ENCODE data around the gene YTHDF1. TPM values are rescaled to one million over a fixed set of nuclear protein-coding genes. Genes with fewer than 3 reads are reported as not detected.
A peak's percentile ranks its signal among the peaks of the same experiment; 100 is the strongest.
"Not testable (repeated sequence)": the region's sequence is repeated elsewhere in the genome, so short reads cannot be mapped to it uniquely, and the experiment has no call there.

The YTHDF1 gene
- polyA plus RNA-seq, 10 donors: 27.1 to 35.3 (median 28.8) TPM

- not testable (repeated sequence) for DNase-seq
Observed at GRCh38 chr20:63157431-63157830, 58.5 kb downstream of the YTHDF1 start.

- no peak for DNase-seq
Observed at GRCh38 chr20:63156221-63156671, 59.7 kb downstream of the YTHDF1 start.

GRCh38 chr20:63155266-63156165 is 60.4 kb downstream of the YTHDF1 start:
- DNase-seq: no peak

GRCh38 chr20:63154395-63154794 is 61.5 kb downstream of the YTHDF1 start:
- no peak for DNase-seq

GRCh38 chr20:63153254-63154221 is 62.4 kb downstream of the YTHDF1 start:
- DNase-seq: no peak

- no peak for DNase-seq
Observed at GRCh38 chr20:63152322-63153253, 63.3 kb downstream of the YTHDF1 start.

- DNase-seq: peak in 2 of 3 donors; percentile 11 to 54
Observed at GRCh38 chr20:63151554-63152321, 64.2 kb downstream of the YTHDF1 start.

- no peak for DNase-seq
Observed at GRCh38 chr20:63150911-63151531, 64.9 kb downstream of the YTHDF1 start.

GRCh38 chr20:63150391-63150898 is 65.5 kb downstream of the YTHDF1 start:
- no peak for DNase-seq

GRCh38 chr20:63149531-63150192 is 66.3 kb downstream of the YTHDF1 start:
- peak in 2 of 3 donors; percentile 4 to 13 for DNase-seq

- no peak for DNase-seq
Observed at GRCh38 chr20:63148696-63149095, 67.2 kb downstream of the YTHDF1 start.

GRCh38 chr20:63147532-63147931 is 68.4 kb downstream of the YTHDF1 start:
- DNase-seq: no peak

Other genes starting within 250 kb of the YTHDF1 start
- under 1 TPM in 1 of 10 donors, not detected in 9; 0.16 TPM for gene BHLHE23, start 209.2 kb downstream of the YTHDF1 start, polyA plus RNA-seq (ENCODE audit: insufficient read length in 10 of 10)
- under 1 TPM in 6 of 10 donors, not detected in 4; 0.13 to 0.99 (median 0.28) TPM for gene BIRC7, start 19.8 kb upstream of the YTHDF1 start, polyA plus RNA-seq (ENCODE audit: insufficient read length in 10 of 10)
- 10 to 100 TPM; 18.3 to 37.7 (median 25.6) TPM for gene NKAIN4, start 38.3 kb upstream of the YTHDF1 start, polyA plus RNA-seq (ENCODE audit: insufficient read length in 10 of 10)
- gene ARFGAP1, start 56.7 kb upstream of the YTHDF1 start, polyA plus RNA-seq (ENCODE audit: insufficient read length in 10 of 10): 100 to 1,000 TPM in 1 of 10 donors, 10 to 100 TPM in 9; 46.5 to 107 (median 68.9) TPM
- gene COL20A1, start 77.1 kb upstream of the YTHDF1 start, polyA plus RNA-seq (ENCODE audit: insufficient read length in 10 of 10): 10 to 100 TPM in 2 of 10 donors, 1 to 10 TPM in 8; 4.2 to 17.0 (median 8.0) TPM
- gene CHRNA4, start 145.2 kb upstream of the YTHDF1 start, polyA plus RNA-seq (ENCODE audit: insufficient read length in 10 of 10): 1 to 10 TPM in 3 of 10 donors, under 1 TPM in 7; 0.14 to 1.5 (median 0.61) TPM

Measured in muscle of back (tissue), 11 donors.